A673 (cell line): ENCODE results near the gene TMEM147.

Source experiments
- EZH2 ChIP-seq: fragments of 200-600 bp; sonication (generic); IDR thresholded peaks from 2 replicates; pipeline ENCODE4 v1.6.1; 2017; ENCODE audit warnings: borderline replicate concordance, low read depth, mild to moderate bottlenecking, mixed read lengths, antibody characterized with exemption, low read length; ENCODE audit not compliant: poor library complexity, severe bottlenecking
- TF ChIP-seq, protein P1 (sequence below): fragments of 300-800, 200-600 bp; sonication (generic); conservative IDR thresholded peaks from 2 replicates; pipeline ENCODE4 v1.5.1; 2017; ENCODE audit warnings: low read depth, mild to moderate bottlenecking, antibody characterized with exemption, low read length, moderate library complexity, mixed read lengths

DNA sequence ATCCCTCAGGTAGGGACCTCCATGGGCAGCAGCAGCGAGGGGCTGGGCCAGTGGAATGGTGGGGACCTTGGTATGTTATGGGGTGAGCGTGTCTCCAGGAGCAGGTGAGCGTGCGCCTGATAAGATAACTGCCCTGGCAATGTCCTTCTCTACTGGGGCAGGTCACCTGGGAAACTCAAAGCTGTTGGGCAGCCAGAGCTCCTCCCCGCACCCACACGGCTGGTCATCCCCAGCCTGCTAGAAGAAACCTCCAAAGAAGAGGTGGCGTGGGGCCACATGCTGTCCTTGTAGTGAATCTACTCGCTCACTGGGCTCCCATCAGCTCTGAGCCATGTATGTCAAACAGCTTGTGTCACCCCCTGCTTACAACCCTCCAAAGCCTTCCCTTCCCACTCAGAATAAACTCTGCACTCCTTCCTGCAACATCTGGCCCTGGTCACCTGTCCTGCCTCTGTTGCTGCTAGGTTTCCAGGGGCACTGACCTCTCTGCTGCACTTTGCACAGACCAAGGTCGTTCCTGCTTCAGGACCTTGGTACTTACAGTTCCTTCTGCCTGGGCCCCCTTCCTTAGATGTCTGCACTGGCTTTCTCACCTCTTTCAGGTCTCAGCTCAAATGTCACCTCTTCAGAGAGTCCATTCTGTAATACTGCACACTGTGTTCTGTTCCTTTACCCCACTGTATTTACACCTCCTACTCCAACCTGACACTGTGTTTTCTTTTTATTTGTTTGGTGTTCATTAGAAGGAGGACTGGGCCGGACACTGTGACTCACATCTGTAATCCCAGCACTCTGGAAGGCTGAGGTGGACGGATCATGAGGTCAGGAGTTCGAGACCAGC is 19.8 kb downstream of the TMEM147 start:
- TF ChIP-seq, protein P1, sequence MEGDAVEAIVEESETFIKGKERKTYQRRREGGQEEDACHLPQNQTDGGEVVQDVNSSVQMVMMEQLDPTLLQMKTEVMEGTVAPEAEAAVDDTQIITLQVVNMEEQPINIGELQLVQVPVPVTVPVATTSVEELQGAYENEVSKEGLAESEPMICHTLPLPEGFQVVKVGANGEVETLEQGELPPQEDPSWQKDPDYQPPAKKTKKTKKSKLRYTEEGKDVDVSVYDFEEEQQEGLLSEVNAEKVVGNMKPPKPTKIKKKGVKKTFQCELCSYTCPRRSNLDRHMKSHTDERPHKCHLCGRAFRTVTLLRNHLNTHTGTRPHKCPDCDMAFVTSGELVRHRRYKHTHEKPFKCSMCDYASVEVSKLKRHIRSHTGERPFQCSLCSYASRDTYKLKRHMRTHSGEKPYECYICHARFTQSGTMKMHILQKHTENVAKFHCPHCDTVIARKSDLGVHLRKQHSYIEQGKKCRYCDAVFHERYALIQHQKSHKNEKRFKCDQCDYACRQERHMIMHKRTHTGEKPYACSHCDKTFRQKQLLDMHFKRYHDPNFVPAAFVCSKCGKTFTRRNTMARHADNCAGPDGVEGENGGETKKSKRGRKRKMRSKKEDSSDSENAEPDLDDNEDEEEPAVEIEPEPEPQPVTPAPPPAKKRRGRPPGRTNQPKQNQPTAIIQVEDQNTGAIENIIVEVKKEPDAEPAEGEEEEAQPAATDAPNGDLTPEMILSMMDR: no peak
- TF ChIP-seq EZH2: no peak
